H1 (cell line): ENCODE measurements around the gene DET1. TPM values are rescaled to one million over a fixed set of nuclear protein-coding genes. Genes with fewer than 3 reads are reported as not detected.

Experiments used
- CTCF ChIA-PET: fragments of 300-600 bp; sonication (Branson Sonifier 250); formaldehyde crosslinking; loops from one replicate; lab custom pipeline; 2021; ENCODE audit not compliant: partially characterized antibody; lab: Charles Lee
- POLR2A ChIA-PET: fragments of 300-600 bp; sonication (Branson Sonifier 250); formaldehyde crosslinking; loops from one replicate; lab custom pipeline; 2021; ENCODE audit warnings: inconsistent platforms; ENCODE audit not compliant: partially characterized antibody; lab: Charles Lee
- DNase-seq, 2 experiments: peaks; one replicate each; pipeline versions ENCODE4 v3.0.0 to v3.0.0-alpha.2; 2010 to 2022; ENCODE audit warnings: low spot score in 2 of 2, low read depth in 1 of 2, mixed read lengths in 1 of 2
- FAIRE-seq: peaks from 2 replicates; lab custom pipeline; 2011; peaks lifted over from hg19 to GRCh38; lab: Jason Lieb, UNC
- H2AFZ ChIP-seq: 2 replicates; pipeline ENCODE4 v1.8.1; 2012; ENCODE audit warnings: low read length, inconsistent platforms
- H2AK5ac ChIP-seq: 2 replicates; pipeline ENCODE4 v1.6.1; 2013; ENCODE audit warnings: low read depth, low read length
- H2BK120ac ChIP-seq: replicated peaks from 2 replicates; pipeline ENCODE3; 2013; ENCODE audit warnings: low read depth, low read length, inconsistent platforms
- H2BK12ac ChIP-seq: 2 replicates; pipeline ENCODE4 v1.6.1; 2013; ENCODE audit warnings: low read depth, low read length
- H2BK15ac ChIP-seq: 2 replicates; pipeline ENCODE4 v1.6.1; 2013; ENCODE audit warnings: low read length
- H2BK20ac ChIP-seq: 2 replicates; pipeline ENCODE4 v1.6.1; 2013; ENCODE audit warnings: low read length
- H2BK5ac ChIP-seq: 2 replicates; pipeline ENCODE4 v1.6.1; 2013; ENCODE audit warnings: low read depth, low read length
- H3K14ac ChIP-seq: 2 replicates; pipeline ENCODE4 v1.6.1; 2013; ENCODE audit warnings: inconsistent platforms; ENCODE audit not compliant: insufficient read length
- H3K18ac ChIP-seq: 2 replicates; pipeline ENCODE4 v1.6.1; 2013; ENCODE audit warnings: low read length; ENCODE audit errors: extremely low read depth
- H3K23ac ChIP-seq: 2 replicates; pipeline ENCODE4 v1.6.1; 2013; ENCODE audit warnings: inconsistent platforms; ENCODE audit not compliant: insufficient read length
- H3K23me2 ChIP-seq: 2 replicates; pipeline ENCODE4 v1.6.1; 2013; ENCODE audit warnings: low read depth, low read length
- H3K27ac ChIP-seq: 2 replicates; pipeline ENCODE4 v1.6.1; 2011; ENCODE audit warnings: low read depth, low read length, inconsistent platforms
- H3K27me3 ChIP-seq, 4 experiments: replicated peaks in 1 of 4; 1 replicate in 1 of 4; 2 replicates in 3 of 4; pipeline versions ENCODE4 v1.6.1 to v1.8.1; 2011 to 2013; ENCODE audit warnings: low read length in 3 of 4, mild to moderate bottlenecking in 3 of 4, inconsistent platforms in 2 of 4, mixed read lengths in 2 of 4, moderate library complexity in 1 of 4; ENCODE audit not compliant: control insufficient read depth in 3 of 4, insufficient read depth in 3 of 4; ENCODE audit errors: extremely low read depth in 1 of 4
- H3K36me3 ChIP-seq, 4 experiments: 2 replicates each; pipeline versions ENCODE4 v1.6.1 to v1.8.1; 2011 to 2013; ENCODE audit warnings: mild to moderate bottlenecking in 4 of 4, low read length in 3 of 4, moderate library complexity in 2 of 4, control low read depth in 1 of 4, inconsistent platforms in 1 of 4; ENCODE audit not compliant: insufficient read depth in 4 of 4, control insufficient read depth in 2 of 4
- H3K4ac ChIP-seq: replicated peaks from 2 replicates; pipeline ENCODE3; 2013; ENCODE audit warnings: low read length, low read depth, mixed read lengths, inconsistent platforms; ENCODE audit not compliant: insufficient read length
- H3K4me1 ChIP-seq, 4 experiments: replicated peaks in 1 of 4; 1 replicate in 1 of 4; 2 replicates in 3 of 4; pipeline versions ENCODE4 v1.6.1 to v1.8.1; 2011 to 2013; ENCODE audit warnings: low read length in 3 of 4, inconsistent platforms in 2 of 4, mixed read lengths in 1 of 4; ENCODE audit not compliant: insufficient read depth in 4 of 4, control insufficient read depth in 3 of 4
- H3K4me2 ChIP-seq, 2 experiments: 2 replicates each; pipeline versions ENCODE4 v1.6.1 to v1.8.1; 2011 to 2013; ENCODE audit warnings: low read depth in 2 of 2, low read length in 2 of 2, control low read depth in 1 of 2, inconsistent platforms in 1 of 2, mild to moderate bottlenecking in 1 of 2; ENCODE audit not compliant: insufficient read depth in 1 of 2
- H3K4me3 ChIP-seq, 4 experiments: fragments of 200-600, 300-600 bp in 1 of 4; sonication (generic), shearing (Covaris generic), sonication (Bioruptor Twin) in 1 of 4; 2 replicates each; pipeline versions ENCODE4 v1.5.1 to v1.8.1; 2011 to 2016; ENCODE audit warnings: low read length in 4 of 4, low read depth in 3 of 4, control low read depth in 2 of 4, inconsistent platforms in 2 of 4, mild to moderate bottlenecking in 2 of 4, mixed read lengths in 1 of 4, moderate library complexity in 1 of 4; ENCODE audit not compliant: insufficient read depth in 2 of 4; ENCODE audit errors: extremely low read depth in 1 of 4
- H3K56ac ChIP-seq: replicated peaks from 2 replicates; pipeline ENCODE3; 2013; ENCODE audit warnings: low read depth, mild to moderate bottlenecking, mixed read lengths, low read length, inconsistent platforms; ENCODE audit not compliant: insufficient read length
- H3K79me1 ChIP-seq: 2 replicates; pipeline ENCODE4 v1.6.1; 2013; ENCODE audit warnings: low read depth, low read length, control low read depth
- H3K79me2 ChIP-seq, 2 experiments: 2 replicates each; pipeline versions ENCODE4 v1.6.1 to v1.8.1; 2012 to 2013; ENCODE audit warnings: low read length in 2 of 2, mild to moderate bottlenecking in 2 of 2, inconsistent platforms in 1 of 2; ENCODE audit not compliant: insufficient read depth in 2 of 2, control insufficient read depth in 1 of 2
- H3K9ac ChIP-seq, 4 experiments: replicated peaks in 1 of 4; 1 replicate in 1 of 4; 2 replicates in 3 of 4; pipeline versions ENCODE4 v1.6.1 to v1.8.1; 2011 to 2013; ENCODE audit warnings: low read depth in 3 of 4, low read length in 3 of 4, control low read depth in 2 of 4, mild to moderate bottlenecking in 2 of 4, moderate library complexity in 2 of 4, inconsistent platforms in 1 of 4; ENCODE audit errors: extremely low read depth in 1 of 4
- H3K9me3 ChIP-seq, 2 experiments: 2 replicates each; pipeline versions ENCODE4 v1.6.1 to v1.8.1; 2012 to 2013; ENCODE audit warnings: mild to moderate bottlenecking in 2 of 2, moderate library complexity in 2 of 2, control low read depth in 1 of 2, inconsistent platforms in 1 of 2, low read depth in 1 of 2, low read length in 1 of 2, mixed read lengths in 1 of 2; ENCODE audit not compliant: insufficient read depth in 2 of 2
- H4K20me1 ChIP-seq, 2 experiments: replicated peaks in 1 of 2; 2 replicates each; pipeline versions ENCODE3 to v1.8.1; 2011 to 2013; ENCODE audit warnings: inconsistent platforms in 2 of 2, low read length in 2 of 2, mild to moderate bottlenecking in 1 of 2; ENCODE audit not compliant: insufficient read depth in 2 of 2, control insufficient read depth in 1 of 2
- H4K5ac ChIP-seq: 2 replicates; pipeline ENCODE4 v1.6.1; 2013; ENCODE audit warnings: low read length, low read depth, mixed read lengths, inconsistent platforms; ENCODE audit not compliant: insufficient read length
- H4K8ac ChIP-seq: 2 replicates; pipeline ENCODE4 v1.8.0; 2013; ENCODE audit warnings: mild to moderate bottlenecking, moderate library complexity, low read length, inconsistent platforms; ENCODE audit not compliant: insufficient read depth; ENCODE audit errors: extremely low read depth
- H4K91ac ChIP-seq: replicated peaks from 2 replicates; pipeline ENCODE3; 2013; ENCODE audit warnings: low read length, mixed read lengths, inconsistent platforms; ENCODE audit not compliant: insufficient read length
- ATF3 ChIP-seq: IDR thresholded peaks from 2 replicates; pipeline ENCODE4 v1.6.1; 2011; ENCODE audit warnings: low read depth, mild to moderate bottlenecking, low read length; ENCODE audit not compliant: insufficient read depth
- EGR1 ChIP-seq: IDR thresholded peaks from 2 replicates; pipeline ENCODE4 v1.6.1; 2011; ENCODE audit warnings: low read depth, low read length, borderline replicate concordance
- RAD21 ChIP-seq, 2 experiments: IDR thresholded peaks in 1 of 2; conservative IDR thresholded peaks in 1 of 2; 2 replicates each; pipeline ENCODE4 v1.6.1; 2011; ENCODE audit warnings: low read depth in 2 of 2, low read length in 2 of 2, improper control_type of control experiment in 1 of 2, inconsistent platforms in 1 of 2, mild to moderate bottlenecking in 1 of 2, moderate library complexity in 1 of 2
- SP2 ChIP-seq: IDR thresholded peaks from 2 replicates; pipeline ENCODE4 v1.6.1; 2012; ENCODE audit warnings: mild to moderate bottlenecking, low read length, inconsistent platforms
- TAF1 ChIP-seq: IDR thresholded peaks from 2 replicates; pipeline ENCODE4 v1.6.1; 2011; ENCODE audit warnings: mild to moderate bottlenecking, low read depth, low read length
- WGBS, 2 experiments: shearing (Covaris generic) in 1 of 2; methylation state at CpG; one replicate each; pipeline versions ENCODE4 v1.1.6 to v1.1.7; 2013 to 2015; ENCODE audit warnings: low lambda C conversion rate in 2 of 2, mixed read lengths in 2 of 2, inconsistent platforms in 1 of 2, low coverage in 1 of 2, missing lambda C conversion rate in 1 of 2; ENCODE audit not compliant: insufficient replicate concordance in 2 of 2, insufficient coverage in 1 of 2, insufficient read length in 1 of 2; ENCODE audit errors: extremely low coverage in 1 of 2, missing lambda C conversion rate in 1 of 2; 5-methylcytosine and 5-hydroxymethylcytosine counted together
- polyA plus RNA-seq, 7 experiments: library from polyadenylated mRNA; depleted of rRNA in 3 of 7; stranded (reverse) in 5 of 7; unstranded in 2 of 7; fragments of >200 nt in 5 of 7; fragments of 200-250 nt in 2 of 7; gene quantifications; 1 replicate in 5 of 7; 2 replicates in 1 of 7; 4 replicates in 1 of 7; pipeline versions ENCODE4 v1.2.1 to v1.2.3, GENCODE V29; 2011 to 2013; ENCODE audit warnings: missing spikeins in 2 of 7, mixed read lengths in 2 of 7
- total RNA-seq: library from RNA; stranded (reverse); fragmentation: NEBNext Ultra II Directional; extraction: Animal tissue kit (Norgen Biotek cat#: 25700); gene quantifications from 2 replicates; pipeline ENCODE4 v1.2.1, GENCODE V29; 2021

DET1 gene
- total and polyA plus RNA-seq, 2 of the 8 experiments (the other 6 are each of a cell fraction or from before 2014, with no cell fraction given), result 5.4 to 8.5 TPM

GRCh38 chr15:88535607-88536313 is 10.7 kb downstream of the DET1 start:
- Histone ChIP-seq H4K5ac (no peak overlapping the region), H2BK15ac (no peak overlapping the region), H3K14ac (no peak overlapping the region), H3K9ac (no peak overlapping the region), H3K36me3 (peaks cover 0 to 9% (median 5%) of the 10 kb centered on the region in 4 experiments; a peak in 4 of 8 replicates), H3K27ac (no peak overlapping the region), H3K4me2 (no peak overlapping the region), H3K56ac (no peak overlapping the region), H3K18ac (no peak overlapping the region), H4K91ac (no peak overlapping the region), H2BK5ac (no peak overlapping the region), H3K79me2 (no peaks in the 10 kb centered on the region), H3K9me3 (no peaks in the 10 kb centered on the region), H2BK12ac (no peak overlapping the region), H3K23me2 (no peaks in the 10 kb centered on the region), H2BK120ac (no peak overlapping the region), H3K27me3 (no peaks in the 10 kb centered on the region), H2AK5ac (no peak overlapping the region), H3K4me3 (no peak overlapping the region), H4K20me1 (no peaks in the 10 kb centered on the region), H4K8ac (no peak overlapping the region), H3K23ac (no peak overlapping the region), H3K79me1 (no peaks in the 10 kb centered on the region), H3K4ac (no peak overlapping the region), H2BK20ac (no peak overlapping the region), H2AFZ (no peak overlapping the region), H3K4me1 (peaks cover 0 to 4% (median 1%) of the 10 kb centered on the region in 4 experiments; a peak in 2 of 7 replicates)
- POLR2A ChIA-PET, result interaction anchor here (1.0 kb wide), 1 partner anchor 90 kb away, joined by 4 read pairs; no protein-coding TSS in a partner anchor
- WGBS, 2 experiments, result 86% methylated on average over 3 of the region's 3 CpGs; no CpG with 5 or more reads in 1 of the 2 experiments
- FAIRE-seq (no peak), DNase-seq (no peak)
- CTCF ChIA-PET, result interaction anchor here (1.2 kb wide), 1 partner anchor 85 kb away, joined by 4 read pairs; no protein-coding TSS in a partner anchor
- TF ChIP-seq RAD21 (IDR thresholded peaks at IDR 0.05 in 1 of 2, conservative IDR thresholded peaks at IDR 0.05 in 1 of 2; ENCODE audit: low read depth in 2 of 2, low read length in 2 of 2), result no peak
- no peak for TF ChIP-seq EGR1
- TF ChIP-seq SP2, result no peak
- TF ChIP-seq TAF1, result no peak
- TF ChIP-seq ATF3, result no peak
